Measurements from ENCODE around the gene RIT1.

DNA sequence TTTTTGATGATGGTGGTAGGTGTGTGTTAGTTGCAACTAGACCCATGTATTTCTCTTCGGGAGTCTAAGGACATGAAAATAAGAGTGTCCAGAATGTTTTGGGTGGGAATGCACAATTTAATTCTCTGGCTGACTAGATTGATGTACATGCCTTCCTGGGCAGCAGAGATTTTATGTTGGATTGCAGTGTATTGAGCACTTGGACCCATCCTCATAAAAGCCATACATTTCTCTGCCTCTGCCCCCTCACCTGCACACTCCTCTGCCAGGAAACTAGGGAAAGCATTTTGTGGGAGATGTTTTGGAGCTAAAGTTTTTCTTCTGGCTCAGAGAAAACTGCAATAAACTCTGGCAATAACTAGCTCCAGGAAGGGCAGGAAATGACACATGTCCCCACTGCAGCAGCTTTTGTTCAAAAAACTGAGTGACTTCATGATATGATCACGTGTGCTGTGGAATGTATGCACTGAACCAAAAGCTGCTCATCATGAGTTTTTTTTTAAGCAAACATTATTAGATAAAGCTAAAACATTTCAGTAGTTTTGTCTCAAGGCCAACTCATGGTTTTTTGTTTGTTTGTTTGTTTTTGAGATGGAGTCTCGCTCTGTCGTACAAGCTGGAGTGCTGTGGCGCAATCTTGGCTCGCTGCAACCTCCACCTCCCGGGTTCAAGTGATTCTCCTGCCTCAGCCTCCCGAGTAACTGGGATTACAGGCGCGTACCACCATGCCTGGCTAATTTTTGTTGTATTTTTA, 17.6 kb downstream of the RIT1 start:
- no peak for TF ChIP-seq POLR2A (IDR thresholded peaks at IDR 0.05)
- TF ChIP-seq, protein P1, sequence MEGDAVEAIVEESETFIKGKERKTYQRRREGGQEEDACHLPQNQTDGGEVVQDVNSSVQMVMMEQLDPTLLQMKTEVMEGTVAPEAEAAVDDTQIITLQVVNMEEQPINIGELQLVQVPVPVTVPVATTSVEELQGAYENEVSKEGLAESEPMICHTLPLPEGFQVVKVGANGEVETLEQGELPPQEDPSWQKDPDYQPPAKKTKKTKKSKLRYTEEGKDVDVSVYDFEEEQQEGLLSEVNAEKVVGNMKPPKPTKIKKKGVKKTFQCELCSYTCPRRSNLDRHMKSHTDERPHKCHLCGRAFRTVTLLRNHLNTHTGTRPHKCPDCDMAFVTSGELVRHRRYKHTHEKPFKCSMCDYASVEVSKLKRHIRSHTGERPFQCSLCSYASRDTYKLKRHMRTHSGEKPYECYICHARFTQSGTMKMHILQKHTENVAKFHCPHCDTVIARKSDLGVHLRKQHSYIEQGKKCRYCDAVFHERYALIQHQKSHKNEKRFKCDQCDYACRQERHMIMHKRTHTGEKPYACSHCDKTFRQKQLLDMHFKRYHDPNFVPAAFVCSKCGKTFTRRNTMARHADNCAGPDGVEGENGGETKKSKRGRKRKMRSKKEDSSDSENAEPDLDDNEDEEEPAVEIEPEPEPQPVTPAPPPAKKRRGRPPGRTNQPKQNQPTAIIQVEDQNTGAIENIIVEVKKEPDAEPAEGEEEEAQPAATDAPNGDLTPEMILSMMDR (IDR thresholded peaks at IDR 0.05) = no peak
